PFSK-1 (cell line): Measurements from ENCODE around the gene LILRB5.

ENCODE experiments used
- FOXP2 ChIP-seq: optimal IDR thresholded peaks from 2 replicates; pipeline ENCODE3; 2011; ENCODE audit warnings: borderline replicate concordance, control low read depth, inconsistent platforms; ENCODE audit not compliant: insufficient read depth; ENCODE audit errors: extremely low read length, extremely low read depth
- POLR2AphosphoS5 ChIP-seq: IDR thresholded peaks from 2 replicates; pipeline ENCODE4 v1.6.1; 2012; ENCODE audit warnings: low read depth, mild to moderate bottlenecking, control low read depth, low read length, moderate library complexity
- REST ChIP-seq, 2 experiments: IDR thresholded peaks; 2 replicates each; pipeline versions ENCODE4 v1.6.1 to v1.8.0; 2011 to 2012; ENCODE audit warnings: low read depth in 2 of 2, low read length in 2 of 2, control low read depth in 1 of 2, inconsistent platforms in 1 of 2, mild to moderate bottlenecking in 1 of 2, moderate library complexity in 1 of 2; ENCODE audit not compliant: insufficient read depth in 1 of 2
- SIN3A ChIP-seq: IDR thresholded peaks from 2 replicates; pipeline ENCODE4 v1.6.1; 2012; ENCODE audit warnings: mild to moderate bottlenecking, low read length, moderate library complexity, borderline replicate concordance; ENCODE audit not compliant: insufficient read depth
- TAF1 ChIP-seq: IDR thresholded peaks from 2 replicates; pipeline ENCODE4 v1.6.1; 2012; ENCODE audit warnings: low read length, control low read depth, borderline replicate concordance; ENCODE audit not compliant: insufficient read depth

GRCh38 chr19:54281007-54281728, 24.1 kb upstream of the LILRB5 start, which contains the start of gene LILRB2:
- TF ChIP-seq POLR2AphosphoS5: no peak
- no peak for TF ChIP-seq SIN3A
- TF ChIP-seq TAF1: no peak
- TF ChIP-seq FOXP2: no peak
- TF ChIP-seq REST (IDR thresholded peaks at IDR 0.05; ENCODE audit: insufficient read depth in 1 of 2, low read depth in 2 of 2, low read length in 2 of 2): no peak
